Psoas muscle (tissue), 8 donors: ENCODE measurements around the gene SETD2. TPM values are rescaled to one million over a fixed set of nuclear protein-coding genes. Genes with fewer than 3 reads are reported as not detected.

ENCODE experiments used
- ATAC-seq, 4 donors: fragments of 200-7000 bp; cut with Tn5 transposase; one replicate each; pipeline ENCODE4 v1.9.1; 2020; ENCODE audit warnings: moderate library complexity in 3 of 4, mild to moderate bottlenecking in 2 of 4
- DNase-seq, 2 donors: peaks; one replicate each; pipeline ENCODE4 v3.0.0-alpha.2; 2020
- H3K27ac ChIP-seq: fragments of 200-600 bp; one replicate; pipeline ENCODE4 v1.8.0; 2022
- H3K27me3 ChIP-seq, 3 donors: fragments of 200-600 bp in 1 of 3; one replicate each; pipeline versions ENCODE4 v1.6.1 to v1.8.0; 2013 to 2022; ENCODE audit warnings: low read length in 2 of 3, mild to moderate bottlenecking in 2 of 3, moderate library complexity in 1 of 3; ENCODE audit not compliant: insufficient read depth in 3 of 3
- H3K36me3 ChIP-seq, 2 donors: fragments of 200-600 bp in 1 of 2; one replicate each; pipeline versions ENCODE4 v1.6.1 to v1.8.0; 2013 to 2022; ENCODE audit warnings: low read depth in 1 of 2, mild to moderate bottlenecking in 1 of 2, moderate library complexity in 1 of 2; ENCODE audit not compliant: insufficient read depth in 1 of 2
- H3K4me1 ChIP-seq: fragments of 200-600 bp; one replicate; pipeline ENCODE4 v1.8.0; 2022
- H3K4me3 ChIP-seq: fragments of 200-600 bp; one replicate; pipeline ENCODE4 v1.8.0; 2022; ENCODE audit warnings: mild to moderate bottlenecking
- H3K9me3 ChIP-seq: fragments of 200-600 bp; one replicate; pipeline ENCODE4 v1.8.0; 2022
- CTCF ChIP-seq: fragments of 200-600 bp; IDR thresholded peaks from one replicate; pipeline ENCODE4 v1.8.0; 2022; ENCODE audit warnings: antibody characterized with exemption
- WGBS, 3 donors: extraction: QIAGEN DNeasy Blood & Tissue Kit; methylation state at CpG; one replicate each; pipeline versions ENCODE4 v1.1.6 to v1.1.7; 2013; 5-methylcytosine and 5-hydroxymethylcytosine counted together
- intact Hi-C, 2 donors: fragments of 100-400 bp; cut with DNase I; formaldehyde crosslinking; loops; one replicate each; pipeline versions ENCODE4 v1.11.0 to v1.14.2; 2022
- polyA plus RNA-seq, 3 donors: library from polyadenylated mRNA; stranded (reverse); fragments of 200-250 nt; gene quantifications; one replicate each; pipeline ENCODE4 v1.2.3, GENCODE V29; 2013
- total RNA-seq, 4 donors: library from RNA; stranded (reverse); fragmentation: NEBNext Ultra II Directional in 2 of 4; extraction: Animal tissue kit (Norgen Biotek cat#: 25700) in 2 of 4; gene quantifications; one replicate each; pipeline versions ENCODE4 v1.2.1 to v1.2.4, GENCODE V29; 2021 to 2023
- donor health status: healthy with polysubstance abuse.
- donor health status: DM: no; HTN: no; CAD: no; lungs with moderate emphysema.
- donor health status: Bipolar disorder and iron deficiency.
- donor health status: healthy.
- donor health status: DM: yes; HTN: yes; CAD: no.
- donor health status: DM: no; HTN: no; CAD: no.
- donor health status: DM: no; HTN: no; CAD: no.
- donor health status: DM: yes; HTN: yes; CAD: no.

Gene SETD2
- total and polyA plus RNA-seq, 7 donors = 10.1 to 38.1 (median 33.7) TPM

GRCh38 chr3:46985588-46985987 lies 178.3 kb downstream of the SETD2 start:
- no peak overlapping the region for H3K4me3 ChIP-seq
- H3K9me3 ChIP-seq = no peaks in the 10 kb centered on the region
- no peaks in the 10 kb centered on the region for H3K36me3 ChIP-seq
- H3K27me3 ChIP-seq = no peaks in the 10 kb centered on the region
- WGBS, 3 donors = 83 to 98% (median 95%) methylated on average over 5 of the region's 5 CpGs
- no peak for TF ChIP-seq CTCF
- H3K27ac ChIP-seq = no peak overlapping the region
- DNase-seq = peak; percentile 4 to 36
- H3K4me1 ChIP-seq = no peaks in the 10 kb centered on the region
- intact Hi-C loops = no loop called here
- no peak for ATAC-seq

DNA sequence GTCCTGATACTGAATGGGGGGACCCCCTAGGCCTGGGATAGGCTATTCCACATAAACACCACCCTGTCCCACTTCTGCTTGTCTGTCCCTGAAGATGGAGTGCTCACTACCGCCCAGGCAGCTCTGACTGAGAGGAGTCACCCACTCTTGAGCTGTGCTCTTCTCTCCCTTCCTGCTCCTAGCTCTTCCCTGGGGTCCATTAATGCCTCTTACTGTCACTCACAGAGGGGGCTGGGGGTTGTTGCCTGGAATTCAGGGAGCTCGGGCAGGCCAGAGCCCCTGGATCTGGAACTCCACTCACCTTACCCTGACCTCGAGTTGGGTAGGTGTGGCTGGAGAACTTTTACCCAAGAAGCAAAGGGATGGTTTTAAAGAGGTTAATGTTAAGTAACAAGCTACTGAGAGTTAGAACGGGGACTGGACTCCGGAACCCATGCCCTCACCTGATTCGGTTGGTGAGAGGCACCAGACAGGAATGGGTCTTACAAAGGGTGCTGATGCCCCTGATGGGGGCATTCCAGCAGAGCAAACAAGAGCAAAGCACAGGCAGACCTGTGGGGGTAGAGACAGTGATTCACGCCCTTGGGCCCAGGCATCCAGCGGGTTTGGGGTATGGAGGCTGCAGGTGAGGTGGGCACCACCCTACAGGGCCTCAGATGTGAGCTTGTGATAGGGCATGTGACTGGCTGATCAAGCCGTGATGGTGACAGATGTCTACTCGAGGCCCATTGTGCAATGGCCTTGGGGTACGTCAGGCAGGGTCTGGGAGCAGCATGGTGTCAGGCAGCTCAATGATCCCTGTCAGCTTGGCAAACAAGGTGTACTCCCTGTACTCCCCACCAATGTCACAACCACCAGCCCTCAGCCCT lies 179.1 kb downstream of the SETD2 start:
- H3K27ac ChIP-seq = no peak overlapping the region
- DNase-seq (peak; percentile 2 to 36), ATAC-seq (no peak)
- H3K4me1 ChIP-seq = no peaks in the 10 kb centered on the region
- H3K27me3 ChIP-seq = no peaks in the 10 kb centered on the region
- no peaks in the 10 kb centered on the region for H3K36me3 ChIP-seq
- intact Hi-C loops = no loop called here
- TF ChIP-seq CTCF = no peak
- no peaks in the 10 kb centered on the region for H3K9me3 ChIP-seq
- WGBS, 3 donors = 86 to 94% (median 89%) methylated on average over 11 of the region's 11 CpGs
- no peak overlapping the region for H3K4me3 ChIP-seq

DNA sequence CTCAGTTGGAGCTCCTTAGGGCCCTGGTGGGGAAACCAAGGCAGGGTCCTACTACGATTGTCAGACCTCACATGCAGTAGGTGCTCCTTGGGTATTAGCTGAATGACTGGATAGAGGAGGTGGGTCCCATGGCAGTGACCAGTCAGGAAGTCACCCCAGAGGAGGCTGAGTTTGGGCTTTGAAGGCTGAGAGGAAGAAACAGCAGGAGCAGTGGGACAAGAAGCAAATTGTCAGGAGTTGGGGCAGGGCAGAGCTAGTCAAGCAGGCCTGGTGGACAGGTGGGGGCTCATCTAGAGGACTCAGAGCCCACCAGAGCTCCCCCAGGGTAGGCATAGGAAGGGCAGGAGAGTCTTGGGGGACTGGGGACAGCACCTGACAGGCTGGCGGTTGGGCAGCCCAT lies 181.4 kb downstream of the SETD2 start:
- TF ChIP-seq CTCF = no peak
- Histone ChIP-seq H3K4me1 (peaks cover 6% of the 10 kb centered on the region), H3K4me3 (no peak overlapping the region), H3K9me3 (no peaks in the 10 kb centered on the region), H3K36me3 (no peaks in the 10 kb centered on the region), H3K27ac (no peak overlapping the region), H3K27me3 (no peaks in the 10 kb centered on the region)
- intact Hi-C loops = no loop called here
- WGBS, 3 donors = 83 to 89% (median 84%) methylated on average over 2 of the region's 2 CpGs
- DNase-seq (no peak), ATAC-seq (no peak)

DNA sequence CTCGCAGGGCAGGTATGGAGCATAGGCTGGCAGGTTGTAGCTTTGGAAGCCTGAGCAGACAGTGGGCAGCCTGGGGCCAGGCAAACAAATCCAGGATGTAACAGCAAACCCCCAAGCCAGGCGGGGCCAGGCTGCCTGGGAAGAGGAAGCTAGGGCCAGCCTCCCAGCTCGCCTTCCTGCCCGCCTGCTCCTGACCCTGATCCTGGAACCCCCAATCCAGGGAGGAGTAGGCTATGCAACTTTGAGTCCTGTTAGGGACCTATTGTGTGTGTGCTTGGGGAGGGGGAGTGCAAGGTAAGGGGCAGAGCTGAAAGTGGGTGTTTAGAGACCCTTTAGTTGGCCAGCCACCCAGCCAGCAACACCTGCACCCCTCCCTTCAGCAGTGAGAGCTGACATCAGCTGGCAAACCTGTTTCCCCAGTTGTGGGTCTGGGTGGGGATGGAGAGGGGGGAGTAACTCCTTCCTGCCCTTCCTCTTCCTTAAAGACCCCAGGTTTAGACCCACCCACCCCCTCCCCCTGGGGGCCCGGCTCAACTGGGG lies 181.9 kb downstream of the SETD2 start:
- Histone ChIP-seq H3K36me3 (no peaks in the 10 kb centered on the region), H3K27ac (no peak overlapping the region), H3K4me1 (peaks cover 6% of the 10 kb centered on the region), H3K9me3 (no peaks in the 10 kb centered on the region), H3K4me3 (peak overlapping the region; percentile 44), H3K27me3 (no peaks in the 10 kb centered on the region)
- TF ChIP-seq CTCF = no peak
- intact Hi-C loops = no loop called here
- ATAC-seq (no peak), DNase-seq (peak; percentile 30 to 53)
- 51 to 67% (median 62%) methylated on average over 4 to 5 of the region's 5 CpGs for WGBS, 3 donors
